Activated naive CD8-positive, alpha-beta T cell treated with anti-CD3 and anti-CD28 coated beads for 36 hours (primary cell): ENCODE data around the gene TEX13D. TPM values are rescaled to one million over a fixed set of nuclear protein-coding genes. Genes with fewer than 3 reads are reported as not detected.

Experiments
- DNase-seq: peaks from one replicate; pipeline ENCODE4 v3.0.0; 2021
- H3K27ac Mint-ChIP-seq: one replicate; pipeline ENCODE4 v1.8.0; 2022; ENCODE audit warnings: mild to moderate bottlenecking, moderate library complexity, mixed read lengths
- H3K27me3 Mint-ChIP-seq: one replicate; pipeline ENCODE4 v1.8.0; 2022; ENCODE audit warnings: mild to moderate bottlenecking, mixed read lengths
- H3K36me3 Mint-ChIP-seq: one replicate; pipeline ENCODE4 v1.8.0; 2021; ENCODE audit warnings: mild to moderate bottlenecking, mixed read lengths
- H3K4me1 Mint-ChIP-seq: one replicate; pipeline ENCODE4 v1.8.0; 2021; ENCODE audit warnings: mixed read lengths
- H3K4me3 Mint-ChIP-seq: one replicate; pipeline ENCODE4 v1.8.0; 2022; ENCODE audit warnings: mild to moderate bottlenecking, moderate library complexity, mixed read lengths
- H3K9me3 Mint-ChIP-seq: one replicate; pipeline ENCODE4 v1.8.0; 2022; ENCODE audit warnings: mixed read lengths
- total RNA-seq, 2 experiments: library from RNA; stranded (reverse); gene quantifications; one replicate each; pipeline ENCODE4 v1.2.3, GENCODE V29; 2021

The TEX13D gene
- total RNA-seq, 2 experiments from 2014 or later, result 0.22 TPM; not detected in 1

- Mint-ChIP-seq H3K27ac (no peak overlapping the region), H3K4me3 (no peak overlapping the region), H3K4me1 (peaks cover 7% of the 10 kb centered on the region), H3K36me3 (peaks cover 32% of the 10 kb centered on the region), H3K9me3 (no peaks in the 10 kb centered on the region), H3K27me3 (no peaks in the 10 kb centered on the region)
- no peak for DNase-seq
These were observed 50.9 kb downstream of the TEX13D start for GRCh38 chrX:124383354-124383753.

- Mint-ChIP-seq H3K4me1 (peaks cover 7% of the 10 kb centered on the region), H3K36me3 (peaks cover 20% of the 10 kb centered on the region), H3K4me3 (no peak overlapping the region), H3K27me3 (no peaks in the 10 kb centered on the region), H3K9me3 (no peaks in the 10 kb centered on the region), H3K27ac (no peak overlapping the region)
- DNase-seq, result no peak
These were observed 53.9 kb downstream of the TEX13D start for GRCh38 chrX:124386401-124386800.

Other genes with a start within 250 kb of the TEX13D start
- 10 to 100 TPM; 67.1 to 67.6 TPM for gene SH2D1A, start 13.9 kb downstream of the TEX13D start, total RNA-seq